SJCRH30 (cell line): ENCODE measurements around the gene CHRNA5. TPM values are rescaled to one million over a fixed set of nuclear protein-coding genes. Genes with fewer than 3 reads are reported as not detected.

Experiments used
- DNase-seq, 2 experiments: peaks; one replicate each; pipeline ENCODE4 v3.0.0-alpha.2; 2015 to 2020
- H3K27ac ChIP-seq: fragments of 250-450 bp; sonication (Bioruptor Pico); 2 replicates; pipeline ENCODE4 v1.5.1; 2020; ENCODE audit warnings: mild to moderate bottlenecking, moderate library complexity
- H3K27me3 ChIP-seq: fragments of 250-450 bp; sonication (Bioruptor Pico); 2 replicates; pipeline ENCODE4 v1.5.1; 2020; ENCODE audit warnings: mild to moderate bottlenecking, moderate library complexity
- H3K36me3 ChIP-seq: fragments of 250-450 bp; sonication (Bioruptor Pico); 2 replicates; pipeline ENCODE4 v1.5.1; 2020; ENCODE audit warnings: mild to moderate bottlenecking, moderate library complexity
- H3K4me1 ChIP-seq: fragments of 250-450 bp; sonication (Bioruptor Pico); 2 replicates; pipeline ENCODE4 v1.5.1; 2020; ENCODE audit warnings: mild to moderate bottlenecking, moderate library complexity
- H3K4me3 ChIP-seq: fragments of 250-450 bp; sonication (Bioruptor Pico); 2 replicates; pipeline ENCODE4 v1.5.1; 2020; ENCODE audit warnings: mild to moderate bottlenecking, moderate library complexity
- H3K9me3 ChIP-seq: fragments of 250-450 bp; sonication (Bioruptor Pico); replicated peaks from 2 replicates; pipeline ENCODE4 v1.5.1; 2020; ENCODE audit warnings: mild to moderate bottlenecking, moderate library complexity
- total RNA-seq: library from RNA; depleted of rRNA; stranded (reverse); fragments of >200 nt; shearing (Covaris generic); gene quantifications from 2 replicates; pipeline ENCODE4 v1.2.3, GENCODE V29; 2014

CHRNA5 gene
- total RNA-seq, 1 experiment from 2014 or later, result 19.2 TPM

GRCh38 chr15:78620527-78621421 lies 55.5 kb downstream of the CHRNA5 start, which contains the start of gene CHRNA3:
TSS of gene CHRNA3 (minus strand) at chr15:78620996. CDS start at chr15:78620794, 202 bp downstream.
- Histone ChIP-seq H3K27ac (no peak within 1 kb of the TSS), H3K9me3 (no peaks in the 10 kb centered on the region), H3K4me3 (no peak within 1 kb of the TSS), H3K27me3 (peaks cover 3% of the 10 kb centered on the region), H3K4me1 (no peaks in the 10 kb centered on the region; the same call in 1 of the 2 replicates), H3K36me3 (no peaks in the 10 kb centered on the region)
- DNase-seq, result no peak

GRCh38 chr15:78621810-78622402 lies 56.6 kb downstream of the CHRNA5 start:
- no peak for DNase-seq
- H3K27me3 ChIP-seq, result peaks cover 10% of the 10 kb centered on the region
- no peaks in the 10 kb centered on the region; the same call in 1 of the 2 replicates for H3K4me1 ChIP-seq
- H3K36me3 ChIP-seq, result no peaks in the 10 kb centered on the region
- H3K27ac ChIP-seq, result no peak overlapping the region
- H3K9me3 ChIP-seq, result no peaks in the 10 kb centered on the region
- no peak overlapping the region for H3K4me3 ChIP-seq

GRCh38 chr15:78623786-78624497 lies 58.6 kb downstream of the CHRNA5 start:
- H3K27me3 ChIP-seq, result peaks cover 12% of the 10 kb centered on the region
- H3K27ac ChIP-seq, result no peak overlapping the region
- no peaks in the 10 kb centered on the region for H3K36me3 ChIP-seq
- no peak overlapping the region for H3K4me3 ChIP-seq
- no peaks in the 10 kb centered on the region for H3K9me3 ChIP-seq
- DNase-seq, result no peak
- H3K4me1 ChIP-seq, result no peaks in the 10 kb centered on the region

GRCh38 chr15:78624651-78625590 lies 59.6 kb downstream of the CHRNA5 start:
- Histone ChIP-seq H3K4me1 (no peaks in the 10 kb centered on the region), H3K36me3 (no peaks in the 10 kb centered on the region), H3K27me3 (peaks cover 12% of the 10 kb centered on the region), H3K4me3 (no peak overlapping the region), H3K27ac (no peak overlapping the region), H3K9me3 (no peaks in the 10 kb centered on the region)
- DNase-seq, result no peak

- peak in 1 of 2 experiments; percentile 17 for DNase-seq
- peaks cover 12% of the 10 kb centered on the region for H3K27me3 ChIP-seq
Measured at GRCh38 chr15:78625606-78626280, 60.4 kb downstream of the CHRNA5 start.

GRCh38 chr15:78626381-78626995 lies 61.2 kb downstream of the CHRNA5 start:
- Histone ChIP-seq H3K27ac (no peak overlapping the region), H3K4me1 (no peaks in the 10 kb centered on the region), H3K27me3 (peaks cover 12% of the 10 kb centered on the region), H3K4me3 (no peak overlapping the region), H3K36me3 (no peaks in the 10 kb centered on the region), H3K9me3 (no peaks in the 10 kb centered on the region)
- DNase-seq, result no peak

More at GRCh38 chr15:78625606-78626280, 60.4 kb downstream of the CHRNA5 start:
- Histone ChIP-seq H3K9me3 (no peaks in the 10 kb centered on the region), H3K27ac (no peak overlapping the region), H3K4me1 (no peaks in the 10 kb centered on the region), H3K36me3 (no peaks in the 10 kb centered on the region), H3K4me3 (no peak overlapping the region)

GRCh38 chr15:78627348-78627747 lies 62.0 kb downstream of the CHRNA5 start:
- no peaks in the 10 kb centered on the region for H3K9me3 ChIP-seq
- H3K27me3 ChIP-seq, result peaks cover 12% of the 10 kb centered on the region
- H3K36me3 ChIP-seq, result no peaks in the 10 kb centered on the region
- H3K4me1 ChIP-seq, result no peaks in the 10 kb centered on the region
- H3K27ac ChIP-seq, result no peak overlapping the region
- no peak for DNase-seq
- H3K4me3 ChIP-seq, result no peak overlapping the region

- H3K36me3 ChIP-seq, result no peaks in the 10 kb centered on the region
- DNase-seq, result no peak
- no peak overlapping the region for H3K27ac ChIP-seq
- H3K4me1 ChIP-seq, result no peaks in the 10 kb centered on the region
- no peaks in the 10 kb centered on the region; the same call in 1 of the 2 replicates for H3K9me3 ChIP-seq
- no peak overlapping the region for H3K4me3 ChIP-seq
- H3K27me3 ChIP-seq, result peaks cover 12% of the 10 kb centered on the region
Measured at GRCh38 chr15:78628227-78628626, 62.9 kb downstream of the CHRNA5 start.

- H3K27ac ChIP-seq, result no peak overlapping the region
- no peaks in the 10 kb centered on the region for H3K4me1 ChIP-seq
- H3K4me3 ChIP-seq, result no peak overlapping the region
- no peaks in the 10 kb centered on the region; the same call in 1 of the 2 replicates for H3K9me3 ChIP-seq
- DNase-seq, result no peak
- no peaks in the 10 kb centered on the region for H3K36me3 ChIP-seq
- peaks cover 12% of the 10 kb centered on the region for H3K27me3 ChIP-seq
Measured at GRCh38 chr15:78629031-78629715, 63.9 kb downstream of the CHRNA5 start.

- no peak for DNase-seq
- H3K36me3 ChIP-seq, result no peaks in the 10 kb centered on the region
- no peak overlapping the region for H3K4me3 ChIP-seq
- H3K4me1 ChIP-seq, result no peaks in the 10 kb centered on the region
- H3K9me3 ChIP-seq, result no peaks in the 10 kb centered on the region; the same call in 1 of the 2 replicates
- H3K27me3 ChIP-seq, result peaks cover 12% of the 10 kb centered on the region
- no peak overlapping the region for H3K27ac ChIP-seq
Measured at GRCh38 chr15:78629716-78630065, 64.4 kb downstream of the CHRNA5 start.

GRCh38 chr15:78630886-78631633 lies 65.7 kb downstream of the CHRNA5 start:
- no peaks in the 10 kb centered on the region for H3K36me3 ChIP-seq
- peaks cover 7% of the 10 kb centered on the region for H3K27me3 ChIP-seq
- H3K9me3 ChIP-seq, result no peaks in the 10 kb centered on the region; the same call in 1 of the 2 replicates
- no peak overlapping the region for H3K4me3 ChIP-seq
- DNase-seq, result no peak
- H3K4me1 ChIP-seq, result no peaks in the 10 kb centered on the region
- H3K27ac ChIP-seq, result no peak overlapping the region

GRCh38 chr15:78633348-78633747 lies 68.0 kb downstream of the CHRNA5 start:
- Histone ChIP-seq H3K36me3 (no peaks in the 10 kb centered on the region), H3K4me1 (no peaks in the 10 kb centered on the region), H3K9me3 (no peaks in the 10 kb centered on the region; the same call in 1 of the 2 replicates), H3K27ac (no peak overlapping the region), H3K4me3 (no peak overlapping the region), H3K27me3 (no peaks in the 10 kb centered on the region)
- no peak for DNase-seq
